NK-92 (cell line): ENCODE data around the gene KCNQ4.

Experiments
- DNase-seq: peaks from one replicate; lab custom pipeline; 2025; ENCODE audit not compliant: unreplicated experiment; lab: John Stamatoyannopoulos, UW

Gene KCNQ4

GRCh38 chr1:40776236-40777072, 7.1 kb upstream of the KCNQ4 start:
- DNase-seq: no peak

DNA sequence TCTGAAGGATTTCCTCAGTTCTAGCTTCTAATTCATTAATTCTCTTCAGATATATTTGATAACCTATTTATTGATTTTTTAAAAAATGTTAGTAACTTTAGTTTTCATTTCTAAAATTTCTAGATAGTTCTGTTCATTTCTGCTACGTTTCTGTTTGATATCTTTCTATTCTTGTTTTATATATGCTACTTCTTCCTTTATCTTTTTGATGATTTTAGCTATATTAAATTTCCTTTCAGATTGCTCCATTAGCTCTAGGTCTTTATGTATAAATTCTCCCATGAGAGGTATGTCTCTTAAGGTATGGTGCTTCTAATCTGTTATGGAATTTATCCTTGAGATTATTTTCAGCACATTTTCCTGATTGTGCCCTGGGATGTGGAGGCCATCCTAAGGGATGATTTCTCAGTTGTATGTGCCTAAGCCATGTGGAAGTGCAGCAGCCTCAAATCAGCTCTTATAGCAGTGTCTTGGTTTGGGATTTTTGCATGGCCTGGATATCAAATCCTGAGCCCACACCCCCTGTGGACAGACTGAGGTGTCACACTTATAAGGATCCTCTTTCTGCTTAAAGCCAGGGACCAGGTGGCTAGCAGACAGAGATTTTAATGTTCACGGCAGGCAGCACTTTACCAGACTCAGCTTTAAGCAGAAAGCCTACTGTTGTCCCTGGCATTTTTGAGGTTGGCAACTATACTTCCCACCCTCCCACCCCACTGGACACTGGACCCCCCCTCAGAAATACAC, 6.2 kb upstream of the KCNQ4 start:
- no peak for DNase-seq

DNA sequence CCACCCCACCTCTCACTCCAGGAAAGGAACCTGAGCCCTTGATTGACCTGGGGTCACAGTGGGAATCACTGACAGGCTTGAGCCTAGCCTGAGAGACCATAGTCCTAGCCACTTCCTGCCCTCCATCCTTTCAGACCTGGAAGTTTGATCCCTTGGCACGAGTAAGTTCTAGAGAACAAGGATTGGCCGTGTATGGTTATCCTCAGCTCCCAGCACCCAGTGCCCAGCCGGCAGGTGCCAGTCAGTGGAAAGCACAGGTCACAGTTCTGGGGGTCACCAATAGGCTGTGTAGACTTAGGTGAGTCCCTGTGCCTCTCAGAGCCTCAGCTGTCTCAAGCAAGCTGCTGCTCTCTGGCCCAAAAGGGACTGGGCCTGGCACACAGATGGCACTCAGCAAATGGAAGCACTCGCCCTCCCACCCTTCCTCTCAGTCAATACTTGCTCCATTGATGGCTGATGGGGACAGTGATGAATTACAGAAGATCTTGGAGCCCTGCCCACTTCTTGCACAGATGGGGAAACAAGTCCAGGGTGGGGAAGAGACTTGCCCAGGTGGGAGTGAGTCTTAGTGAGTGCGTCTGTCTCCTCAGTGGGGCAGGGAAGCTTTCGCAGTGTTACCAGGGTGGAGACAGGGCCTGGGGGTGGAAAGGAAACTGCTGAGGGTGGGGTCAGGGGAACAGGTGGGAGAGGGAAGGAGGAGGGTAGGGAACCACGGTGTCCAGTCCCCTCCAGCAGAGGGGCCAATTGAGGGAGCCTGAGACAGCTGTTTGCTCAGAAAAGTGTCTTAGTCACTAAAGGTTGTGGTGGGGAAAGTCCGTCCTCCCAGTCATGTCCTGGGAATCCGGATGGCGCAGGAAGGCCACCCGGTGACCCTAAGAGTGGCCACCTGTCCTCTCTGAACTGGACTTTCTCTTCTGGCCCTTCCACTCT, 2.6 kb upstream of the KCNQ4 start:
- no peak for DNase-seq

- no peak for DNase-seq
Measured at GRCh38 chr1:40781608-40781971, 2.0 kb upstream of the KCNQ4 start.

DNA sequence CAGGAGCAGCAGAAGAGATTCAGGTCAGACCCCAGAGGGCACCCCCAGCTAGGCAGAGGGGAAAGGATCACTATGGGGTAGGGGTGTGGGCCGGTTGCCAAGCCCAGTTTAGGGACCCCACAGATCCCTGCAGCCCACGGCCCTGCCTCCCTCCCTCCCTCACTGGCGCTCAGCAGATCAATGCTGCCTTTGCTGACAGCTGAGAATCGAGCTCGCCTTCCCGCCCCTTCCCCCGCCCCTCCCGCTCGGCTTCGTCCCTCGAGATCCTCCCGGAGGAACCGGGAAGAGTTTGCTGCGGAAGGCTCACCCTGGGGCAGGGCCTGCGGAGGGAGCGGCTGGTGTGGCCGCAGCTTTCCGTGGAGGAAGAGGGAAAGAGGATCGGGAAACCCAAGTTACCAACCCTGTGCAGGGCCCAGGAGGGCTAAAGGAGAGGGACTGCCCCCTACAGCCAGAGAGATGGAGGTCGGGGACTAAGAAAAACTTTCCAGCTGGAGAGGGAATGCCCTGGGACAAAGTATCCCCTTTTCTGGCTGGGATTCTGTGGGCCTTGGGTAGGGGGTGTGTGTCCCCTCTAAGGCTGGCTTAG, 1.1 kb upstream of the KCNQ4 start:
- DNase-seq: no peak

DNA sequence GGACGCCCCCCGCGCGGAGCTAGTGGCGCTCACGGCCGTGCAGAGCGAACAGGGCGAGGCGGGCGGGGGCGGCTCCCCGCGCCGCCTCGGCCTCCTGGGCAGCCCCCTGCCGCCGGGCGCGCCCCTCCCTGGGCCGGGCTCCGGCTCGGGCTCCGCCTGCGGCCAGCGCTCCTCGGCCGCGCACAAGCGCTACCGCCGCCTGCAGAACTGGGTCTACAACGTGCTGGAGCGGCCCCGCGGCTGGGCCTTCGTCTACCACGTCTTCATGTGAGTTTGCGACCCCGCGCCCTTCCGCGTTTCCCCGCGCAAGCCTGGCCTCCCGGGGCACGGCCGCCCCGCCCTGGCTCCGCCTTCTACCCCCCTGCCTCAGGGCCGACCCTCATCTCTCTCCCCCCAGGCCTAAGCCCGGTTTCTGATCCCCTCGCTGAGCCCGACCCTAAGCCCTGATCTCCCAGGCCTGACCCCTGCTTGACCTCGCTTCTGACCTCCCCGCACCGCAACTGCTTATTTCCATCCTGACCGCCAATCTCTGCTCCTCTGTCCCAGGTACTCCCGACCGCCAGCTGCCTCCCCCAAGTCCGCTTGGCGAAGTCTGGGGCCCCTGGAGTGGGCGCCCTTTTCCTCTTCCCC, 669 bp downstream of the KCNQ4 start:
- no peak for DNase-seq

DNA sequence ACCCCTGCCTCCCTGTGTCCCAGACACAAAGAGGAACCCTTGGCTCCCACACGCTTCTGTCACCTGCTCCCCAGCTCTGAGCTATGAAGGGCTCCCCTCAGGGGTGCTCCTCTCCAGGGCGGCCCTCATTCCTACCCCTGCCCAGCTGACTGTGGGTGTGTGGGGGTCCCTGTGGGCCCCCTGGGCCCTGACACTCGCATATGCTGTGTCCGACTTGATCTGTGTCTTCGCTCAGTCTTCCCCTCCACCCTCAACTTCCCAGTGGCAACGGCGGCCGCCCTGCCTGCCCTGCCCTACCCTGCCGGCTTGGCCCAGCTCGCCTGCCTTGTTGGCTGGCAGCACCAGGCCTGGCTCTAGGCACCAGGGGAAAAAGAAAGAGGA, 1.2 kb downstream of the KCNQ4 start:
- no peak for DNase-seq

DNA sequence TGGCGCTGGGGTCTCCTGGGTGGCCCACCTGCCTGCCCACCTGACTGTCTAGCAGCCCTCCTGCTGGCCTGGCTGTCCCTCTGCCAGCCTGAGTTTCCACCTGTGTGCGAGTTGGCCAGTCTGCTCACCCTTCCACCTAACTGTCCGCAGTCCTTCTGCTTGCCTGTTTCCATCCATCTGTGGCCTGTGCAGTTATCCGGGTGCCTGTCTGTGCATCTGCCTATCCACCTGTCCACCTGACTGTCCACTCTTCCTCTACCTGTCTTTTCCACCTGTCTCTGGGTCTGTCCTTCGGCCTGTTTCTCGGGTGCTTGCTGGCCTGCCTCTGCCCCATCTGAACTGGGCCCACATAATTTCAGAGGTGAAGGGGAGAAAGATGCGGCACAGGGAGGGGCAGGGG, 1.9 kb downstream of the KCNQ4 start:
- DNase-seq: no peak

DNA sequence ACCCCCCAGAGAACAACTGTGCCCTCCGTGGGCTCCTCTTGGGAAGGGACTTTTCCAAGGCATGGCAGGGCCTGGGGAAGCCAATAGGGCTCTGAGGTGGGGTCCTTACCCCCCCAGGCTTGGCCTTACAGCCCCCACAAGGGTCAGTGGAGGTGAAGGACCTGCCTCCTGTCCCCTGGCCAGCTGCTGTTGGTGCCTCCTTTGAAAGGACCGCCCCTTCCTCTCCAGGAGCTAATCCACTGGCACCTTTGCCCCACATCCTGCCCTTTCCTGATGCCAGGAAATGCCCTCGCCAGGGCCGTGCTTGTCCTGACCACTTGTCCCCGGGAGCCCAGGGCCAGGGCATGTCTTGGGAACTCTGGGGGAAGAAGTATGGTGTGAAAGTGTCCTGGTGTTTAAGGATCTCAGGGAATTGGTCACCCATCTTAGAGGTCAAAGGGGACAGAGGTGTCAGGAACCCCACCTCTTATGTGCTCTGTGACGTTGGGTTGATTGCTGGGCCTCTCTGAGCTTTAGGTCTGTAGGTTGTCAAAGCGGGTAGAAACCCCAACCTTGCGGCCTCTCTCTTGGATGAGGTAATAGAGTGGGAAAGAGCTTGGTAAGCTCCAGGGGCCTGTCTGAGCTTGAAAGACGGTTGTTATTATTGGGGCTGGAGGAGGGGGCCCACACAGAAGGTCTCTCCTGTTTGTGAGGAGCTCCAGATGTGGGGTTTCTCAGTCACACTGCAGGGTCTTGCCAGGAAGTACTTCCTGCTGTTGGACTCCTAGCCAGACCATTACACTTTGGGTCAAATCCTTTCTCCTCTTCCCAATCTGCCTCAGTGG, 2.8 kb downstream of the KCNQ4 start:
- no peak for DNase-seq

GRCh38 chr1:40786995-40787705, 3.6 kb downstream of the KCNQ4 start:
- no peak for DNase-seq

DNA sequence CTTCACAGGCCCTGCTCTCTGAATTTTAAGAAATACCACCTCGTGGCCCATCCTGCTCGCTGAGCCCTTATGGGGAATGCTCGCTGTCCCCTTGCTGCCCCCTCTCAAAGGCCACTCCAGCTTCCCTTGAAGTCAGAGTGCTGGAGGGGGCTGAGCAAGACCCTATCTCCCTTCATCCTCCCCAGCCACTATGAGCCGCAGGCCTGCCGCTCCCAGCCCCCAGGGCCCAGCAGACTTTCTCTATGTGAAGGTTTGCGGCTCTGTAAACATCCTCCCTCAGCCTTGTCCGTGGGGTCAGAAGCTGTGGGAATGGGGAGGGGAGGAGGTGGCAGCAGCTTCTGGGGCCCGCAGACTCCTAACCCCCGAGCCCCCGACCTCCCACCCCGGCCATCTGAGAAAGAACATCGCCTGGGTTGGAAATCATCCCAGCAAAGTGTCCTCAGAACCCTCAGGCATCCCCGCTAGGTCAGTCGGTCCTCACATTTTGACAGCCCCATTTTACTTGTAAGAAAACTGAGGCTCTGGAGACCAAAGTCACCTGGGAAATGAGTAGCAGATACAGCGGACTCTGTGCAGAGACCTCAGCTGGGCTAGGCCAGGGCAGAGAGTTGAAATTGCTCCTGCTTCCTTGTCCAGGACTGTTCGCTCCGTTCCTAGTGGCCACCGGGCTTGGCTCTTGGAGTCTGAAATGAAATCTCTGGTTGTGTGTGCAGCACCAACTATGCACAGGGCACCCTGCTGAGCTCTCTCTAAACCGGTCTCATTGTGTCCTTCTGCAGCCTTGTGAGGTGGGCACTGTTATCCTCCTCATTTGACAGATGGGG, 4.4 kb downstream of the KCNQ4 start:
- no peak for DNase-seq

DNA sequence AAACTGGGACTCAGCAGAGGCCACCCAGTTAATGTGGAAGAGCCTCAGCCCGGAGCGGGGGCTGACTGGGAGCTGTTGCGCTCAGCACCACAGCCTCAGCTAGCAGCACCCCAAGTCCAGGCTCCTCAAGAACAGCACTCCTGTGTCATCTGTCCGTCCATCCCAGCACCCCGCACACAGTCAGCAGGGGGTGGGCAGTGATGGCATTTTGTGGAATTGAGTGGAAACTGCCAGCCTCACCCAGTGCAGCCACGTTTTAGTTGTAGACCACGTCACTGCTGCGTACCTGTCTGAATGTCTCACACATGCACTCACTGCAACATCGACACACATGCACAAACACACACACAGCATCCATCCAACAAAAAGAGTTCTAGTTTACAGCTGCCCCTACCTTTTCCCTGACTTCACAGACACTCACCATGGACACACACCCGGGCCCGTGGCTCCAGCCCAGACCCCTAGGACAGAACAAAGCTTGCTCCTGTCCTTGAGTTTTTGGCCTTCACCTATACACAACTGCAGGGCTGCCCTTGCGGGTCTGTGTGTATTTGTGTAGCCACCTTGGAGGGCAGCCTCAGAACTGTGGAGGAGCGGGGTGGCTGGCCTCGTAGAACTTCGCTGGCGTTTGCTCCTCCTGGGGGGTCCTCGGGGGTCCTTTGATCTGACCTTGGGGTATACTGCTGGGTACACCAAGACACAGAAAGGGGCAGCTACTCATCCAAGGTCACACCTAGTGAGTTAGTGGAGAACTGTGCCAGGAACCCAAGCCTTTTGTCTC, 5.2 kb downstream of the KCNQ4 start:
- DNase-seq: no peak

GRCh38 chr1:40789342-40789598, 5.7 kb downstream of the KCNQ4 start:
- DNase-seq: no peak

DNA sequence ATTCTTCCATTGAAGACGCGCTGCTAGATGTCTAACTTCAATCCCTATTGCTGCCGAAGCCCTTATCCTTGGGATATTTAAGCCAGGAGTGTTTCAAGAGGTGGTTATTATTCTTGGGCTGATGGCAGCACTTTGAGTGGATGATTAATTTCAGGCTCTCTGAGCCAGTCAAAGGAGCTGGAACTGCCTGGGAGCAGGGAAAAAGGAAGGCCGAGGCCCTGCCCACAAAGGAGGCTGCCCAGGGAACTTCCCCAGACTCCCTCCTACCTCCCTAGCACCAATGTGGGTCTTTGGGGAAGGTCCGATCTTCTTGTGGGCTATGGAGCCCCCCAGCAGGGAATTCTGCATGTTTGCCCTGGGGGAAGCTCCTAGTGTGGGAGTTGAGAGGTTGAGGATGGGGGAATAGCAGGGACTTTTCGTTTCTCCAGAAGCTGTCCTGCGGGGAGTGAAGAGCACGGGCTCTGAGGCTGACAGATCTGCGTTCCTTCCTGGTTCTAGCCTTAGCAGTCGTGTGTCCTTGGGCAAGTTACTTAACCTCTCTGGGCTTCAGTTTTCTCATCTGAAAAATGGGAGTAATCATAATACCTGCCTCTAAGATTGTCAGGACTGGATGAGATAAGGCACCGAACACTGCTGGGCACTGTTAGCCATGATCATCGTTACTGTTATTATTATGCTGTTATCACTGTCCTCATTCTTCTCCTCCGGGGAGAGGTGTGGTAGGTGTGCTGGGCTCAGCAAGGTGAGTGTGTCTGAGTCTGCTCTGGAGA, 6.3 kb downstream of the KCNQ4 start:
- no peak for DNase-seq

DNA sequence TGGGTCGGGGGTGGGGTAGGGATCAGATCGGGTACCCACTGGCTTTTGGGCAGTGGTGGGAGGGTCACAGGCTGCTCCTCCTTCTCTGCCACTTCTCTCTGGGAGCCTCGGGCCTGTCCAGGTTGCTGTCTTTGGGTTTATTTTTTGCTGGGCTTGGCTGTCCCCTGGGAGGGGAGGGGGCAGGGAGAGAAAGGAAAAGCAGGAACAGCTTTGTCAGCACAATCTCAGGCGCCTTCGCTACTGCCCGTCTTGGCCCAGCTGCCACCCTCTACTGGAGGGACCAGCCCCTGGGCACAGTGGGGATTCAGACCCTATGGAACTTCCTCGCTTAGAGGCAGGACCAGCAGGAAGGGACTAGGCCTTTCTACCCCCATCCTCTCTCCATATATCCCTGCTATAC, 8.4 kb downstream of the KCNQ4 start:
- DNase-seq: no peak

- no peak for DNase-seq
Measured at GRCh38 chr1:40793617-40794016, 10.0 kb downstream of the KCNQ4 start.

GRCh38 chr1:40794048-40794447, 10.5 kb downstream of the KCNQ4 start:
- DNase-seq: no peak
